CD14-positive monocyte (primary cell): Measurements from ENCODE around the gene FBXW7. TPM values are rescaled to one million over a fixed set of nuclear protein-coding genes. Genes with fewer than 3 reads are reported as not detected.

Experiments
- DNase-seq, 3 donors: peaks; one replicate each; pipeline ENCODE4 v3.0.0-alpha.2; 2011 to 2022
- H2AFZ ChIP-seq: 2 replicates; pipeline ENCODE4 v1.6.0; 2012; ENCODE audit warnings: mild to moderate bottlenecking, low read depth, low read length, inconsistent platforms; ENCODE audit not compliant: insufficient read depth, poor library complexity, severe bottlenecking
- H3K27ac ChIP-seq, 2 donors: 1 replicate in 1 of 2; 2 replicates in 1 of 2; pipeline ENCODE4 v1.5.1; 2012 to 2013; ENCODE audit warnings: low read length in 2 of 2, control low read depth in 1 of 2, inconsistent platforms in 1 of 2, low read depth in 1 of 2, mild to moderate bottlenecking in 1 of 2
- H3K27me3 ChIP-seq, 2 donors: one replicate each; pipeline versions ENCODE4 v1.6.0 to v1.6.1; 2011 to 2013; ENCODE audit warnings: low read length in 2 of 2; ENCODE audit not compliant: control insufficient read depth in 2 of 2, insufficient read depth in 2 of 2
- H3K36me3 ChIP-seq, 2 donors: replicated peaks in 1 of 2; 1 replicate in 1 of 2; 2 replicates in 1 of 2; pipeline versions ENCODE4 v1.5.1 to v1.6.1; 2012 to 2013; ENCODE audit warnings: low read length in 2 of 2, control low read depth in 1 of 2, inconsistent platforms in 1 of 2, mild to moderate bottlenecking in 1 of 2; ENCODE audit not compliant: insufficient read depth in 2 of 2, control insufficient read depth in 1 of 2
- H3K4me1 ChIP-seq, 2 donors: 1 replicate in 1 of 2; 2 replicates in 1 of 2; pipeline versions ENCODE4 v1.5.1 to v1.6.1; 2012 to 2013; ENCODE audit warnings: low read length in 2 of 2, control low read depth in 1 of 2, inconsistent platforms in 1 of 2, mild to moderate bottlenecking in 1 of 2, moderate library complexity in 1 of 2; ENCODE audit not compliant: insufficient read depth in 2 of 2, control insufficient read depth in 1 of 2
- H3K4me2 ChIP-seq: replicated peaks from 2 replicates; pipeline ENCODE3; 2012; ENCODE audit warnings: low read length, moderate library complexity, mild to moderate bottlenecking; ENCODE audit not compliant: poor library complexity, severe bottlenecking; ENCODE audit errors: extremely low read depth
- H3K4me3 ChIP-seq, 3 experiments: fragments of 200-600 bp in 1 of 3; sonication (generic) in 1 of 3; replicated peaks in 1 of 3; 1 replicate in 2 of 3; 2 replicates in 1 of 3; pipeline ENCODE4 v1.5.1; 2011 to 2013; ENCODE audit warnings: low read length in 3 of 3, mild to moderate bottlenecking in 3 of 3, control low read depth in 2 of 3, low read depth in 2 of 3, inconsistent platforms in 1 of 3, moderate library complexity in 1 of 3
- H3K79me2 ChIP-seq: 2 replicates; pipeline ENCODE4 v1.6.0; 2012; ENCODE audit warnings: mild to moderate bottlenecking, control low read depth, inconsistent platforms, low read length, moderate library complexity; ENCODE audit not compliant: insufficient read depth
- H3K9ac ChIP-seq: 2 replicates; pipeline ENCODE4 v1.6.0; 2017; ENCODE audit warnings: low read length, mild to moderate bottlenecking; ENCODE audit not compliant: insufficient read depth, poor library complexity, severe bottlenecking
- H3K9me3 ChIP-seq, 2 donors: replicated peaks in 1 of 2; 1 replicate in 1 of 2; 2 replicates in 1 of 2; pipeline versions ENCODE4 v1.5.1 to v1.6.1; 2012 to 2013; ENCODE audit warnings: low read length in 2 of 2, control low read depth in 1 of 2; ENCODE audit not compliant: control insufficient read depth in 1 of 2, insufficient read depth in 1 of 2
- H4K20me1 ChIP-seq: 2 replicates; pipeline ENCODE4 v1.6.0; 2012; ENCODE audit warnings: mild to moderate bottlenecking, low read length, control low read depth, moderate library complexity; ENCODE audit not compliant: insufficient read depth
- H3K27ac Mint-ChIP-seq, 7 donors: one replicate each; pipeline ENCODE4 v1.8.0; 2020; ENCODE audit warnings: mild to moderate bottlenecking in 7 of 7, mixed read lengths in 7 of 7, moderate library complexity in 6 of 7, inconsistent platforms in 2 of 7
- H3K27me3 Mint-ChIP-seq, 3 donors: one replicate each; pipeline ENCODE4 v1.8.0; 2021 to 2022; ENCODE audit warnings: low read depth in 3 of 3, mild to moderate bottlenecking in 3 of 3, mixed read lengths in 3 of 3, moderate library complexity in 3 of 3, inconsistent platforms in 1 of 3
- H3K36me3 Mint-ChIP-seq, 2 donors: one replicate each; pipeline ENCODE4 v1.8.0; 2020; ENCODE audit warnings: mixed read lengths in 2 of 2, inconsistent platforms in 1 of 2, mild to moderate bottlenecking in 1 of 2
- H3K4me1 Mint-ChIP-seq: one replicate; pipeline ENCODE4 v1.8.0; 2020; ENCODE audit warnings: mild to moderate bottlenecking, mixed read lengths
- H3K4me3 Mint-ChIP-seq, 2 donors: one replicate each; pipeline ENCODE4 v1.8.0; 2020; ENCODE audit warnings: mild to moderate bottlenecking in 2 of 2, mixed read lengths in 2 of 2, moderate library complexity in 1 of 2
- H3K9me3 Mint-ChIP-seq, 7 donors: one replicate each; pipeline ENCODE4 v1.8.0; 2020 to 2022; ENCODE audit warnings: mixed read lengths in 7 of 7, mild to moderate bottlenecking in 6 of 7, moderate library complexity in 6 of 7, inconsistent platforms in 2 of 7
- WGBS: methylation state at CpG from one replicate; pipeline ENCODE4 v1.1.5; 2013; ENCODE audit warnings: missing lambda C conversion rate; ENCODE audit not compliant: insufficient coverage; 5-methylcytosine and 5-hydroxymethylcytosine counted together
- intact Hi-C, 2 donors: fragments of 100-400 bp; cut with micrococcal nuclease; formaldehyde crosslinking; loops; one replicate each; pipeline versions ENCODE4 v1.15.0 to v1.15.1; 2023
- polyA plus RNA-seq, 3 donors: library from polyadenylated mRNA; depleted of rRNA in 1 of 3; unstranded in 2 of 3; stranded (reverse) in 1 of 3; fragments of 300-500 nt in 2 of 3; fragments of >200 nt in 1 of 3; fragmentation: Illumina TruSeq in 2 of 3; gene quantifications; 1 replicate in 2 of 3; 2 replicates in 1 of 3; pipeline ENCODE4 v1.2.3, GENCODE V29; 2012 to 2021
- TF ChIP-seq, protein P1 (sequence below): fragments of 200-600 bp; IDR thresholded peaks from one replicate; pipeline ENCODE4 v1.8.0; 2022; ENCODE audit warnings: antibody characterized with exemption, mild to moderate bottlenecking

The FBXW7 gene
- polyA plus RNA-seq, 3 donors: 25.1 to 44.9 (median 35.6) TPM

DNA sequence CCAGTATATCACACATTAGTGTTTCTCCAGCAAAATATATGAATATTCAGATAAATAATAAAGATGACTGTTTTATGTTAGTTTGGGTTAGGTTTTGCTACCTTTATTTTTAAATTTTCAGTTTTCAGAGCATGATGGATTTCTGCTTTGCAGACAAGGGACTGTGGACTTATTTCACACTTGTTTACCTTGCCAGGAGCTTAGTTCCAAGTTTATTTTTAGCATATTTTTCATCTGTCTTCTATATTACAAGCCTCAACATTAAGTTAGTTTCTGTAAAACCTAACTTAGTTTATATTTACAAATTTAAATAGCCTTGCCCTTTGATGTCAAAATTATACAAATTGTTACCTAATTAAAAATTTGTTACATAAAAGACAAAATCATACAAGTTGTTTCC is 163.4 kb downstream of the FBXW7 start:
- no peak overlapping the region for H3K27ac ChIP-seq
- H3K27me3 ChIP-seq: no peaks in the 10 kb centered on the region
- H3K4me3 Mint-ChIP-seq: no peak overlapping the region
- no peaks in the 10 kb centered on the region for H3K36me3 ChIP-seq
- H3K27me3 Mint-ChIP-seq: peaks cover 0 to 2% (median 0%) of the 10 kb centered on the region in 3 donors
- no peak overlapping the region for H3K4me3 ChIP-seq
- no peaks in the 10 kb centered on the region for H3K9me3 ChIP-seq
- H3K4me1 Mint-ChIP-seq: no peaks in the 10 kb centered on the region
- H4K20me1 ChIP-seq: peaks cover 85% of the 10 kb centered on the region
- no peaks in the 10 kb centered on the region for H3K4me1 ChIP-seq
- H3K9ac ChIP-seq: no peak overlapping the region
- no peak overlapping the region for H3K27ac Mint-ChIP-seq
- DNase-seq: no peak
- TF ChIP-seq, protein P1, sequence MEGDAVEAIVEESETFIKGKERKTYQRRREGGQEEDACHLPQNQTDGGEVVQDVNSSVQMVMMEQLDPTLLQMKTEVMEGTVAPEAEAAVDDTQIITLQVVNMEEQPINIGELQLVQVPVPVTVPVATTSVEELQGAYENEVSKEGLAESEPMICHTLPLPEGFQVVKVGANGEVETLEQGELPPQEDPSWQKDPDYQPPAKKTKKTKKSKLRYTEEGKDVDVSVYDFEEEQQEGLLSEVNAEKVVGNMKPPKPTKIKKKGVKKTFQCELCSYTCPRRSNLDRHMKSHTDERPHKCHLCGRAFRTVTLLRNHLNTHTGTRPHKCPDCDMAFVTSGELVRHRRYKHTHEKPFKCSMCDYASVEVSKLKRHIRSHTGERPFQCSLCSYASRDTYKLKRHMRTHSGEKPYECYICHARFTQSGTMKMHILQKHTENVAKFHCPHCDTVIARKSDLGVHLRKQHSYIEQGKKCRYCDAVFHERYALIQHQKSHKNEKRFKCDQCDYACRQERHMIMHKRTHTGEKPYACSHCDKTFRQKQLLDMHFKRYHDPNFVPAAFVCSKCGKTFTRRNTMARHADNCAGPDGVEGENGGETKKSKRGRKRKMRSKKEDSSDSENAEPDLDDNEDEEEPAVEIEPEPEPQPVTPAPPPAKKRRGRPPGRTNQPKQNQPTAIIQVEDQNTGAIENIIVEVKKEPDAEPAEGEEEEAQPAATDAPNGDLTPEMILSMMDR: no peak
- H3K9me3 Mint-ChIP-seq: no peaks in the 10 kb centered on the region
- H3K4me2 ChIP-seq: no peak overlapping the region
- peaks cover 8% of the 10 kb centered on the region for H3K79me2 ChIP-seq
- intact Hi-C loops: no loop called here
- H2AFZ ChIP-seq: no peak overlapping the region
- H3K36me3 Mint-ChIP-seq: peaks cover 0 to 2% of the 10 kb centered on the region in 2 donors

DNA sequence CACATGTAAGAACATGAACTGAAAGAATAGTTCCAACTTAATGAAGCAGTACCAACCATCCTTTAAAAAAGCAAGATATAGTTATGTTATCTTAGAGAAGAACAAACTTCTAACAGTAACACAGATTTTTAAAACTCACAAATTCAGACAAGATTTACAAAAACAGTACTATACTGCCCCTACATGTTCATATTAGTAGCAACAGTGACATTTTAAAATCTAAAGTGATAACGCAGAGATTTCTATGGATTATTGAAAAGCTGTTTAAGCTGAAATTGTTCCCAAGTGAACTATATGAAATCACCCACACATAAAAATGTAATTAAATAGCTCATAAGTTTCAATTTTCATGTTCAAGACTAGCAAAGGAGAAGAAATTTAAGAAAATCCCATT is 166.0 kb downstream of the FBXW7 start:
- H3K9me3 ChIP-seq: no peaks in the 10 kb centered on the region
- H3K36me3 Mint-ChIP-seq: peaks cover 10 to 11% of the 10 kb centered on the region in 2 donors

More for the DNA sequence above, 166.0 kb downstream of the FBXW7 start:
- Mint-ChIP-seq H3K4me1 (no peaks in the 10 kb centered on the region), H3K27ac (no peak overlapping the region), H3K4me3 (no peak overlapping the region), H3K27me3 (peaks cover 0 to 2% (median 0%) of the 10 kb centered on the region in 3 donors), H3K9me3 (peaks cover 0 to 4% (median 3%) of the 10 kb centered on the region in 7 donors)
- Histone ChIP-seq H2AFZ (no peak overlapping the region), H3K79me2 (peaks cover 8% of the 10 kb centered on the region), H3K27me3 (no peaks in the 10 kb centered on the region), H3K4me3 (no peak overlapping the region), H3K4me2 (no peak overlapping the region), H4K20me1 (peaks cover 78% of the 10 kb centered on the region), H3K4me1 (no peaks in the 10 kb centered on the region), H3K9ac (no peak overlapping the region), H3K27ac (no peak overlapping the region), H3K36me3 (peaks cover 2 to 9% of the 10 kb centered on the region in 2 donors)
- intact Hi-C loops: no loop called here
- no peak for DNase-seq
- no CpG with 5 or more reads among the region's 1 CpG for WGBS
- TF ChIP-seq, protein P1: no peak
